NCI-H2227 (cell line): Measurements from ENCODE around the gene AKAP12.

Experiments used
- DNase-seq: peaks from one replicate; lab custom pipeline; 2025; ENCODE audit not compliant: unreplicated experiment; lab: John Stamatoyannopoulos, UW

Gene AKAP12

DNA sequence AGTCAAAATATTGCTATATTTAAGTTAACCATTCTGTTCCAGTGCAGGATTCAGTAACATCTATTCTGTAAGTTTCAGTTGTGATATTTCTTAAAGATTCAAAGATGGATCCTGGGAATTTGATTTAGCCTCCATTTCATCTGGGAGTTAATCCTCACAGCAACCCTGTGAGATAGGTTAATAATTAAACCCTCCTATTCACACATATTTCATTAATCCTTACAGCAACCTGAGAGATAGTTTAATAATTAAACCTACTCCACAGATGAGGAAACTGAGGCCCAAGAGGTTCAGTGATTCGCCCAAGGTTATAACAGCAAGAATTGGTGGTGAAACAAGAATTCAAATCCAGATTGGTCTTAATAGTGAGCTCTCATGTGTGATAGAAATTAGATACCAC lies 162.5 kb downstream of the AKAP12 start:
- DNase-seq = no peak

DNA sequence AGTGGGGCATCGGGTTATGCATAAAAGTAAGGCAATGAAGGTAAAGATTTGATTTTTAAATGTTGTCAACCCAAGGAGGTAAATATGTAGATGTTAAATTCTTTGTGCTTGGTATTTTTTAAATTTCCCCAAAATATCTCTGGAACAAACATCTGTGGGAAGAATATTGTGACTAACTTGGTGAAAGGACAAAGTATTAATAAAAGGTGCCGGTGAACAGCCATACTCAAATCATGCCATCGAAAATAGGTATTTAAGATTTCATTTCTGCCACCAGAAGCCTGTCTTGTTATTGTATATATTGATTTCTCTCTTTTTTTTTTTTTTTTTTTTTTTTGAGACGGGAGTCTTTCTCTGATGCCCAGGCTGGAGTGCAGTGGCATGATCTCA lies 164.1 kb downstream of the AKAP12 start:
- no peak for DNase-seq
